Left ventricle myocardium superior (tissue), 1 donor: Measurements from ENCODE around the gene FAM50B. TPM values are rescaled to one million over a fixed set of nuclear protein-coding genes. Genes with fewer than 3 reads are reported as not detected.

Experiments
- ATAC-seq: fragments of 200-7000 bp; cut with Tn5 transposase; one replicate; pipeline ENCODE4 v1.9.1; 2020; ENCODE audit warnings: mild to moderate bottlenecking, moderate library complexity
- DNase-seq: peaks from one replicate; pipeline ENCODE4 v3.0.0-alpha.2; 2020
- intact Hi-C: fragments of 100-400 bp; cut with micrococcal nuclease; formaldehyde crosslinking; loops from one replicate; pipeline ENCODE4 v1.11.0; 2022
- total RNA-seq: library from RNA; stranded (reverse); fragmentation: NEBNext Ultra II Directional; extraction: Animal tissue kit (Norgen Biotek cat#: 25700); gene quantifications from one replicate; pipeline ENCODE4 v1.2.1, GENCODE V29; 2021
- donor health status: DM: no; HTN: yes; CAD: no; lungs with severe emphysema.

Gene FAM50B
- total RNA-seq, 1 donor from 2014 or later: 28.2 TPM

- intact Hi-C loops: no loop called here
- ATAC-seq (no peak), DNase-seq (no peak)
These were observed 32.9 kb upstream of the FAM50B start for GRCh38 chr6:3816251-3816650.

- DNase-seq (no peak), ATAC-seq (no peak)
- intact Hi-C loops: loop anchor here (10.0 kb wide), 1 partner anchor 65 kb away; the partner anchor contains the start of gene PXDC1
These were observed 29.7 kb upstream of the FAM50B start for GRCh38 chr6:3819161-3820110.

DNA sequence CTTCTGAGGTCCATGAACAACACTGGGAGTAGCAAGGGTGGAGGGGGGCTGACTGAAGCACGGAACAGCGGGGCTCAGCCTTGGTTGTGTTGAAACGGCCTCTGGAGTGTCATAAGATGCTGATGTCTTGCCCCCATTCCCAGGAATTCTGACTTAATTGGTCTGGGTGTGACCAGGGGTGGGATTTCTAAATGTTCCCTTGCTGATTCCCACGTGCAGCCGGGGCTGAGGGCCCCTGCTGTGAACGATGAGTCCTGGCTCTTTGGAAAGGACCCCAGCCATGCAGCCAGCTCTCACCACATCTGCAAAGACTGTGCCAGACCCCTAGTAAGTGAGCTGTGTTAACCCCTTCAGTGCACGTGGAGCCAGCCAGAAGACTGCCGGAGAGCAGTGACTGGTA lies 28.6 kb upstream of the FAM50B start:
- no peak for DNase-seq
- intact Hi-C loops: loop anchor here (10.0 kb wide), 1 partner anchor 66 kb away; the partner anchor contains the start of gene PXDC1
- ATAC-seq: no peak

- DNase-seq (no peak), ATAC-seq (no peak)
- intact Hi-C loops: loop anchor here (10.0 kb wide), 1 partner anchor 68 kb away; the partner anchor contains the start of gene PXDC1
These were observed 26.3 kb upstream of the FAM50B start for GRCh38 chr6:3822747-3823445.

GRCh38 chr6:3823671-3824070 lies 25.5 kb upstream of the FAM50B start:
- ATAC-seq (no peak), DNase-seq (no peak)
- intact Hi-C loops: loop anchor here (10.0 kb wide), 1 partner anchor 69 kb away; the partner anchor contains the start of gene PXDC1

- intact Hi-C loops: loop anchor here (10.0 kb wide), 1 partner anchor 71 kb away; the partner anchor contains the start of gene PXDC1
- ATAC-seq: peak; percentile 69
- peak; percentile 79 for DNase-seq
These were observed 23.8 kb upstream of the FAM50B start for GRCh38 chr6:3825331-3825831.

DNA sequence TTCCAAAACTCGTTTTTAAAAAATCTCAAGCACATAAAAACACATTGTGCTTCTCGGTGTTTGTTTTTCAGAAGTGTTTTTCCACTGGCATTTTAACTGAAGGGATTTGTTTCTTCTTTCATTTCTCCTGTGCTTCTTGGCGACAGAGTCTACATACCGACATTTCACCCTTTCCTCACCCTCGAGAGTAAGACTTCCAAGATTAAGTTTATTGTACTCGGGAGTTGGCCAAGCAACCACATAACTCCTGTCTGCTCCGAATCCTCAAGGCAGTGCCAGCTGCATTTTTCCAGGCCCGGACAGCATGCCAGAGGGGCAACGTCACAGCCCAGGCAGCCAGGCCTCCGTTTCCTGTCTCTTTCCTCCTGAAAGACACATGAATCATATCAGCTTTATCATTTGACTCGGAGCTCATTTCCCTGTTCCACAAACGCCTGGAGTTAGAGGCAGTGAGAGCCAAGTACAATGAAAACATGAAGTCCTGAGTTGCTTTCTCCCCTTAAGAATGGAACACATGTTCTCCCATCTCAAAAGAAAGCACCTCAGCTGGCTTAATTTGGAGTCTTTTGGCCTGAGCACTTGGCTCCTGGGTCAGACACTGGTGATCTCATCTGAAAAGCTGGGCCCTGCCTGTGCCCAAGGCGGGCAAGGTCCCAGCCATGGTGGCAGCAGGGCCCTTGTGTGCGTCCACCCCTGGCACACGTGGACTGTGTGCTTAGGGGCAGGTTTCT lies 23.2 kb upstream of the FAM50B start:
- intact Hi-C loops: loop anchor here (10.0 kb wide), 1 partner anchor 71 kb away; the partner anchor contains the start of gene PXDC1
- ATAC-seq (peak; percentile 94), DNase-seq (peak; percentile 89)

DNA sequence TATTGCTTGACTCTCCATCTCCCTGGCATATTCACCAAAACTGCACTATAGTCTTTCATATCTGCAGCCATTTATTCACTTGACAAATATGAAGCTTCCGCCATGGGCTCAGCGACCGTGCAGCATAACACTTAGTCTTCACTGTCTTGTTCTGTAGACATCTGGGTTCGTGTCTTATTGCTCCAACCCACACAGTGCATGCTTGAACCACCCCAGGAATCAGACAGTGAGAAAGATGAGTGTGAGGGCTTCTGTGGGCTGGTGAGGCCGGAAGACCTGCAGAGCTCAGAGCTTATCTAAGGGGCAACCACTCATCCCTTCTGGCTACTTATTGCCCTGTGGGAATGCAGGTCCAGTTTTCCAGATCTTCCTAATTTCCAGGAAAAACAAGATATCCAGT lies 19.9 kb upstream of the FAM50B start:
- intact Hi-C loops: loop anchor here (10.0 kb wide), 1 partner anchor 74 kb away; the partner anchor contains the start of gene PXDC1
- DNase-seq: no peak
- no peak for ATAC-seq

DNA sequence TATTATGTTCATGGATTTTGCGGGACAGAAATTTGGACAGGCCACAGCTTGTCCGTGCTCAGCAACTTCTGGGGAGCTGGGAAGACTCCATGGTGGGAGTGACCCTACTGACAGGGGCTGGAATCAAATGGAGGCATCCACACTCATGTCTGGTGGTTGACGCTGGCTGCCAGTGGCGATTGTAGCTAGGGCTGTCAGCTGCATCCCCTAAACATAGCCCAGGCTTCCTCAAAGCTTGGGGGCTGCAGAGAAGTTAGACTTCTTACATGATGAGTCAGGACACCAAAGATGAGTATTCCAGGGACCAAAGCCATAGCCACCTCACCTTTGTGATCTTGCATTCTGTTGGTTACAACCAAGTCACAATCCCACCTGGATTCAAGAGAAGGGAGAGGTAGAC lies 18.4 kb upstream of the FAM50B start:
- DNase-seq (no peak), ATAC-seq (no peak)
- intact Hi-C loops: no loop called here

DNA sequence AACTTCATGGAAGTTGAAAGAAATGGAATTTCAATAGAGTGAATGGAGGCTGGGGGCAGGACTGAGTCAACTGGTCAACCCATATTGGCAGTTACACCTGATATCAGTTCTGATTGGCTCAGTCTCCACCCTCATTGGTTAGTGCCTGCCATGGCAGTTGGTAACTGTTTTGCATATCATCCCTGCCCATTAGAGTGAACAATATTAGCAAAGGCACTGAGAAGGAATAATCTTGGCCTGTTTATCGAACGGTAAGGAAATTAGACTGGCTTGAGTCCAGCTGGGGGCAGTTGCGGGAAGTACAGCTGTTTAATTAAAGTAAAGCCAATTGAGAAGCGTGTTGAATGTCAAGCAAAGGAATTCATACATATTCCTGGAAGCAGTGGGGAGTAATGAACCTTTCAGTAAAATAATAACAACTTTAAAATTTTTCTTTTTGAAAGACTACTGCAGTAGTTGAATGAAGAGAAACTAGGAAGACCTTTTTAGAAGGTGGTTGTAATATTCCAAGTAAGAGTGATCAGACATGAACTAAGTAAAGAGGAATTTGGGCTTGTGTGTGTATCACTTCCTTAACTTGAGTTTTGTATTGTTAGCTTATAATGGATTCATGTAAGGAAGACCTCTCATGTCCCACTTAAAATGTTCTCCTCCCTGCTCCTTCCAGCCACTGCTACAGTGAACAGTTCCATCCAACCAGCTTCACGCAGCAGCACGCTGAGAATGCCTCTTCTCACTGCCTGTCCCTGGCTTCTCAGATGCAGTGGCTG lies 17.2 kb upstream of the FAM50B start:
- ATAC-seq: no peak
- intact Hi-C loops: no loop called here
- DNase-seq: no peak

- intact Hi-C loops: no loop called here
- ATAC-seq (peak; percentile 93), DNase-seq (no peak)
These were observed 14.0 kb upstream of the FAM50B start for GRCh38 chr6:3835055-3835731.

- DNase-seq (no peak), ATAC-seq (no peak)
- intact Hi-C loops: no loop called here
These were observed 13.4 kb upstream of the FAM50B start for GRCh38 chr6:3835785-3836184.

GRCh38 chr6:3836566-3836965 lies 12.6 kb upstream of the FAM50B start:
- intact Hi-C loops: no loop called here
- ATAC-seq: no peak

DNA sequence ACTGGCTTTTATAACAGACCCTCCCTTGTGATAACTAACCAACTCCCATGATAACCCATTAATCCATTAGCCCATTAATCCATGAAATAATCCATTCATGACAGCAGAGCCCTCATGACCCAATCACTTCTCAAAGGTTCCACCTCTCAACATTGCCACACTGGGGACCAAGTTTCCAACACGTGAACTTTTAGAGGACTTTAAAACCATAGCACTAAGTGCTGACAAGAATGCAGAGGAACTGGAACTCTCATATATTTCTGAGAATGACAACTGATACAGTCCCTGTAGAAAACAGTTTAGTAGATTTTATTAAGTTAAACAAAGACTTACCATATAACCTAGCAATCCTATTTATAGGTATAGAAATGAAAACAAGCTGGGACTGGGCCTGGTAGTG lies 11.4 kb upstream of the FAM50B start:
- intact Hi-C loops: no loop called here
- ATAC-seq (no peak), DNase-seq (no peak)

More at GRCh38 chr6:3836566-3836965, 12.6 kb upstream of the FAM50B start:
- no peak for DNase-seq

- intact Hi-C loops: no loop called here
- DNase-seq (no peak), ATAC-seq (no peak)
These were observed 9.9 kb upstream of the FAM50B start for GRCh38 chr6:3838992-3839867.

GRCh38 chr6:3841066-3841454 lies 8.1 kb upstream of the FAM50B start:
- ATAC-seq: no peak
- intact Hi-C loops: no loop called here
- DNase-seq: no peak
